H1 (cell line): ENCODE results near the gene FBXW5. TPM values are rescaled to one million over a fixed set of nuclear protein-coding genes. Genes with fewer than 3 reads are reported as not detected.

Experiments used
- CTCF ChIA-PET: fragments of 300-600 bp; sonication (Branson Sonifier 250); formaldehyde crosslinking; loops from one replicate; lab custom pipeline; 2021; ENCODE audit not compliant: partially characterized antibody; lab: Charles Lee
- POLR2A ChIA-PET: fragments of 300-600 bp; sonication (Branson Sonifier 250); formaldehyde crosslinking; loops from one replicate; lab custom pipeline; 2021; ENCODE audit warnings: inconsistent platforms; ENCODE audit not compliant: partially characterized antibody; lab: Charles Lee
- DNase-seq, 2 experiments: peaks; one replicate each; pipeline versions ENCODE4 v3.0.0 to v3.0.0-alpha.2; 2010 to 2022; ENCODE audit warnings: low spot score in 2 of 2, low read depth in 1 of 2, mixed read lengths in 1 of 2
- FAIRE-seq: peaks from 2 replicates; lab custom pipeline; 2011; peaks lifted over from hg19 to GRCh38; lab: Jason Lieb, UNC
- H2AFZ ChIP-seq: 2 replicates; pipeline ENCODE4 v1.8.1; 2012; ENCODE audit warnings: low read length, inconsistent platforms
- H2AK5ac ChIP-seq: 2 replicates; pipeline ENCODE4 v1.6.1; 2013; ENCODE audit warnings: low read depth, low read length
- H2BK120ac ChIP-seq: replicated peaks from 2 replicates; pipeline ENCODE3; 2013; ENCODE audit warnings: low read depth, low read length, inconsistent platforms
- H2BK12ac ChIP-seq: 2 replicates; pipeline ENCODE4 v1.6.1; 2013; ENCODE audit warnings: low read depth, low read length
- H2BK15ac ChIP-seq: 2 replicates; pipeline ENCODE4 v1.6.1; 2013; ENCODE audit warnings: low read length
- H2BK20ac ChIP-seq: 2 replicates; pipeline ENCODE4 v1.6.1; 2013; ENCODE audit warnings: low read length
- H2BK5ac ChIP-seq: 2 replicates; pipeline ENCODE4 v1.6.1; 2013; ENCODE audit warnings: low read depth, low read length
- H3K14ac ChIP-seq: 2 replicates; pipeline ENCODE4 v1.6.1; 2013; ENCODE audit warnings: inconsistent platforms; ENCODE audit not compliant: insufficient read length
- H3K18ac ChIP-seq: 2 replicates; pipeline ENCODE4 v1.6.1; 2013; ENCODE audit warnings: low read length; ENCODE audit errors: extremely low read depth
- H3K23ac ChIP-seq: 2 replicates; pipeline ENCODE4 v1.6.1; 2013; ENCODE audit warnings: inconsistent platforms; ENCODE audit not compliant: insufficient read length
- H3K23me2 ChIP-seq: 2 replicates; pipeline ENCODE4 v1.6.1; 2013; ENCODE audit warnings: low read depth, low read length
- H3K27ac ChIP-seq: 2 replicates; pipeline ENCODE4 v1.6.1; 2011; ENCODE audit warnings: low read depth, low read length, inconsistent platforms
- H3K27me3 ChIP-seq, 4 experiments: replicated peaks in 1 of 4; 1 replicate in 1 of 4; 2 replicates in 3 of 4; pipeline versions ENCODE4 v1.6.1 to v1.8.1; 2011 to 2013; ENCODE audit warnings: low read length in 3 of 4, mild to moderate bottlenecking in 3 of 4, inconsistent platforms in 2 of 4, mixed read lengths in 2 of 4, moderate library complexity in 1 of 4; ENCODE audit not compliant: control insufficient read depth in 3 of 4, insufficient read depth in 3 of 4; ENCODE audit errors: extremely low read depth in 1 of 4
- H3K36me3 ChIP-seq, 4 experiments: 2 replicates each; pipeline versions ENCODE4 v1.6.1 to v1.8.1; 2011 to 2013; ENCODE audit warnings: mild to moderate bottlenecking in 4 of 4, low read length in 3 of 4, moderate library complexity in 2 of 4, control low read depth in 1 of 4, inconsistent platforms in 1 of 4; ENCODE audit not compliant: insufficient read depth in 4 of 4, control insufficient read depth in 2 of 4
- H3K4ac ChIP-seq: replicated peaks from 2 replicates; pipeline ENCODE3; 2013; ENCODE audit warnings: low read length, low read depth, mixed read lengths, inconsistent platforms; ENCODE audit not compliant: insufficient read length
- H3K4me1 ChIP-seq, 4 experiments: replicated peaks in 1 of 4; 1 replicate in 1 of 4; 2 replicates in 3 of 4; pipeline versions ENCODE4 v1.6.1 to v1.8.1; 2011 to 2013; ENCODE audit warnings: low read length in 3 of 4, inconsistent platforms in 2 of 4, mixed read lengths in 1 of 4; ENCODE audit not compliant: insufficient read depth in 4 of 4, control insufficient read depth in 3 of 4
- H3K4me2 ChIP-seq, 2 experiments: 2 replicates each; pipeline versions ENCODE4 v1.6.1 to v1.8.1; 2011 to 2013; ENCODE audit warnings: low read depth in 2 of 2, low read length in 2 of 2, control low read depth in 1 of 2, inconsistent platforms in 1 of 2, mild to moderate bottlenecking in 1 of 2; ENCODE audit not compliant: insufficient read depth in 1 of 2
- H3K4me3 ChIP-seq, 4 experiments: fragments of 200-600, 300-600 bp in 1 of 4; sonication (generic), shearing (Covaris generic), sonication (Bioruptor Twin) in 1 of 4; 2 replicates each; pipeline versions ENCODE4 v1.5.1 to v1.8.1; 2011 to 2016; ENCODE audit warnings: low read length in 4 of 4, low read depth in 3 of 4, control low read depth in 2 of 4, inconsistent platforms in 2 of 4, mild to moderate bottlenecking in 2 of 4, mixed read lengths in 1 of 4, moderate library complexity in 1 of 4; ENCODE audit not compliant: insufficient read depth in 2 of 4; ENCODE audit errors: extremely low read depth in 1 of 4
- H3K56ac ChIP-seq: replicated peaks from 2 replicates; pipeline ENCODE3; 2013; ENCODE audit warnings: low read depth, mild to moderate bottlenecking, mixed read lengths, low read length, inconsistent platforms; ENCODE audit not compliant: insufficient read length
- H3K79me1 ChIP-seq: 2 replicates; pipeline ENCODE4 v1.6.1; 2013; ENCODE audit warnings: low read depth, low read length, control low read depth
- H3K79me2 ChIP-seq, 2 experiments: 2 replicates each; pipeline versions ENCODE4 v1.6.1 to v1.8.1; 2012 to 2013; ENCODE audit warnings: low read length in 2 of 2, mild to moderate bottlenecking in 2 of 2, inconsistent platforms in 1 of 2; ENCODE audit not compliant: insufficient read depth in 2 of 2, control insufficient read depth in 1 of 2
- H3K9ac ChIP-seq, 4 experiments: replicated peaks in 1 of 4; 1 replicate in 1 of 4; 2 replicates in 3 of 4; pipeline versions ENCODE4 v1.6.1 to v1.8.1; 2011 to 2013; ENCODE audit warnings: low read depth in 3 of 4, low read length in 3 of 4, control low read depth in 2 of 4, mild to moderate bottlenecking in 2 of 4, moderate library complexity in 2 of 4, inconsistent platforms in 1 of 4; ENCODE audit errors: extremely low read depth in 1 of 4
- H3K9me3 ChIP-seq, 2 experiments: 2 replicates each; pipeline versions ENCODE4 v1.6.1 to v1.8.1; 2012 to 2013; ENCODE audit warnings: mild to moderate bottlenecking in 2 of 2, moderate library complexity in 2 of 2, control low read depth in 1 of 2, inconsistent platforms in 1 of 2, low read depth in 1 of 2, low read length in 1 of 2, mixed read lengths in 1 of 2; ENCODE audit not compliant: insufficient read depth in 2 of 2
- H4K20me1 ChIP-seq, 2 experiments: replicated peaks in 1 of 2; 2 replicates each; pipeline versions ENCODE3 to v1.8.1; 2011 to 2013; ENCODE audit warnings: inconsistent platforms in 2 of 2, low read length in 2 of 2, mild to moderate bottlenecking in 1 of 2; ENCODE audit not compliant: insufficient read depth in 2 of 2, control insufficient read depth in 1 of 2
- H4K5ac ChIP-seq: 2 replicates; pipeline ENCODE4 v1.6.1; 2013; ENCODE audit warnings: low read length, low read depth, mixed read lengths, inconsistent platforms; ENCODE audit not compliant: insufficient read length
- H4K8ac ChIP-seq: 2 replicates; pipeline ENCODE4 v1.8.0; 2013; ENCODE audit warnings: mild to moderate bottlenecking, moderate library complexity, low read length, inconsistent platforms; ENCODE audit not compliant: insufficient read depth; ENCODE audit errors: extremely low read depth
- H4K91ac ChIP-seq: replicated peaks from 2 replicates; pipeline ENCODE3; 2013; ENCODE audit warnings: low read length, mixed read lengths, inconsistent platforms; ENCODE audit not compliant: insufficient read length
- BCL11A ChIP-seq, 2 experiments: IDR thresholded peaks; one replicate each; pipeline ENCODE4 v1.6.1; 2011; ENCODE audit warnings: low read depth in 2 of 2, low read length in 2 of 2, mild to moderate bottlenecking in 2 of 2
- CBX5 ChIP-seq: fragments of 300-800, 300-1000 bp; sonication (generic); IDR thresholded peaks from 2 replicates; pipeline ENCODE4 v1.7.1; 2016; ENCODE audit warnings: antibody characterized with exemption, low read length, low read depth
- E2F6 ChIP-seq: IDR thresholded peaks from 2 replicates; pipeline ENCODE4 v1.6.1; 2012; ENCODE audit warnings: inconsistent platforms
- EP300 ChIP-seq, 2 experiments: IDR thresholded peaks; 1 replicate in 1 of 2; 2 replicates in 1 of 2; pipeline ENCODE4 v1.6.1; 2011 to 2012; ENCODE audit warnings: low read depth in 2 of 2, low read length in 2 of 2, mild to moderate bottlenecking in 2 of 2, borderline replicate concordance in 1 of 2, inconsistent platforms in 1 of 2, moderate library complexity in 1 of 2
- EZH2 ChIP-seq: fragments of 200-600 bp; sonication (generic); IDR thresholded peaks from 2 replicates; pipeline ENCODE4 v1.7.1; 2012; ENCODE audit warnings: low read depth, mild to moderate bottlenecking, moderate library complexity, low read length, inconsistent platforms; ENCODE audit not compliant: severe bottlenecking
- KDM4A ChIP-seq: IDR thresholded peaks from one replicate; pipeline ENCODE4 v1.7.1; 2012; ENCODE audit warnings: low read depth, mild to moderate bottlenecking, moderate library complexity, low read length, inconsistent platforms; ENCODE audit not compliant: severe bottlenecking
- MAFK ChIP-seq: IDR thresholded peaks from 2 replicates; pipeline ENCODE4 v1.6.1; 2012; ENCODE audit warnings: low read depth, mild to moderate bottlenecking, improper control_type of control experiment, low read length
- NANOG ChIP-seq: IDR thresholded peaks from 2 replicates; pipeline ENCODE4 v1.6.1; 2011; ENCODE audit warnings: low read length, low read depth, mild to moderate bottlenecking, inconsistent platforms; ENCODE audit not compliant: insufficient read depth, poor library complexity, severe bottlenecking
- SUZ12 ChIP-seq: fragments of 200-600 bp; sonication (generic); IDR thresholded peaks from 2 replicates; pipeline ENCODE4 v1.6.1; 2012; ENCODE audit warnings: mild to moderate bottlenecking, inconsistent platforms, low read length, moderate library complexity, mixed read lengths
- TAF7 ChIP-seq: optimal IDR thresholded peaks from 2 replicates; pipeline ENCODE3; 2011; ENCODE audit warnings: low read depth, mild to moderate bottlenecking, inconsistent platforms, low read length, moderate library complexity, borderline replicate concordance
- WGBS, 2 experiments: shearing (Covaris generic) in 1 of 2; methylation state at CpG; one replicate each; pipeline versions ENCODE4 v1.1.6 to v1.1.7; 2013 to 2015; ENCODE audit warnings: low lambda C conversion rate in 2 of 2, mixed read lengths in 2 of 2, inconsistent platforms in 1 of 2, low coverage in 1 of 2, missing lambda C conversion rate in 1 of 2; ENCODE audit not compliant: insufficient replicate concordance in 2 of 2, insufficient coverage in 1 of 2, insufficient read length in 1 of 2; ENCODE audit errors: extremely low coverage in 1 of 2, missing lambda C conversion rate in 1 of 2; 5-methylcytosine and 5-hydroxymethylcytosine counted together
- polyA plus RNA-seq, 7 experiments: library from polyadenylated mRNA; depleted of rRNA in 3 of 7; stranded (reverse) in 5 of 7; unstranded in 2 of 7; fragments of >200 nt in 5 of 7; fragments of 200-250 nt in 2 of 7; gene quantifications; 1 replicate in 5 of 7; 2 replicates in 1 of 7; 4 replicates in 1 of 7; pipeline versions ENCODE4 v1.2.1 to v1.2.3, GENCODE V29; 2011 to 2013; ENCODE audit warnings: missing spikeins in 2 of 7, mixed read lengths in 2 of 7
- total RNA-seq: library from RNA; stranded (reverse); fragmentation: NEBNext Ultra II Directional; extraction: Animal tissue kit (Norgen Biotek cat#: 25700); gene quantifications from 2 replicates; pipeline ENCODE4 v1.2.1, GENCODE V29; 2021
- TF ChIP-seq, protein P1 (sequence below): IDR thresholded peaks from 2 replicates; pipeline ENCODE4 v1.6.1; 2011; ENCODE audit warnings: low read length, improper control_type of control experiment

The FBXW5 gene
- total and polyA plus RNA-seq, 2 of the 8 experiments (the other 6 are each of a cell fraction or from before 2014, with no cell fraction given) = 49.0 to 71.0 TPM

DNA sequence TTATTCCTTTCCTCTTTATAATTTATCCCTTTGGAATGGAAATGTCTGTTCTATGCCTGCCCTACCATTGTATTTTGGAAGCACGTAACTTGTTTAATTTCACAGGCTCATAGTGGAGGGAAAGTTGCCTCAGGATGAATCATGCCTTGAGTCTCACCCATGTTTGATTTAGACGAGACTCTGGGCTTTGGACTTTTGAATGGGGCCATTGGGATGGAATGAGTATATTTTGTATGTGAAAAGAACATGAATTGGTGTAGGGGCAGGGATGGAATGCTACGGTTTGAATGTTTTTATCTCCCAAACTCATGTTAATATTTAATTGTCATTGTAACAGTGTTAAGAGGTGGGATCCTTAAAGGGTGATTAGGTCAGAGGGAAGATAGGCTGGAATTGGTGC is 10.3 kb downstream of the FBXW5 start:
- WGBS, 2 experiments = 90% methylated on average over 3 of the region's 3 CpGs; no CpG with 5 or more reads in 1 of the 2 experiments
- no peak overlapping the region for H2AK5ac ChIP-seq
- peaks cover 0 to 6% (median 0%) of the 10 kb centered on the region in 4 experiments; a peak in 2 of 7 replicates for H3K4me1 ChIP-seq
- H3K9ac ChIP-seq = no peak overlapping the region
- no peaks in the 10 kb centered on the region; the same call in none of the 2 replicates for H3K79me1 ChIP-seq
- no peaks in the 10 kb centered on the region for H3K23me2 ChIP-seq
- no peak overlapping the region for H3K4me3 ChIP-seq
- no peak overlapping the region for H3K27ac ChIP-seq
- no peak overlapping the region for H2AFZ ChIP-seq
- TF ChIP-seq E2F6 (no peak), BCL11A (IDR thresholded peaks at IDR 0.05; ENCODE audit: low read depth in 2 of 2, low read length in 2 of 2) (no peak), EP300 (IDR thresholded peaks at IDR 0.05; ENCODE audit: borderline replicate concordance in 1 of 2, low read depth in 2 of 2, low read length in 2 of 2) (no peak), EZH2 (no peak), SUZ12 (no peak), TAF7 (no peak), MAFK (no peak), NANOG (no peak), CBX5 (no peak), KDM4A (no peak)
- TF ChIP-seq, protein P1, sequence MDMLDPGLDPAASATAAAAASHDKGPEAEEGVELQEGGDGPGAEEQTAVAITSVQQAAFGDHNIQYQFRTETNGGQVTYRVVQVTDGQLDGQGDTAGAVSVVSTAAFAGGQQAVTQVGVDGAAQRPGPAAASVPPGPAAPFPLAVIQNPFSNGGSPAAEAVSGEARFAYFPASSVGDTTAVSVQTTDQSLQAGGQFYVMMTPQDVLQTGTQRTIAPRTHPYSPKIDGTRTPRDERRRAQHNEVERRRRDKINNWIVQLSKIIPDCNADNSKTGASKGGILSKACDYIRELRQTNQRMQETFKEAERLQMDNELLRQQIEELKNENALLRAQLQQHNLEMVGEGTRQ = no peak
- ChIA-PET POLR2A (interaction anchor here (0.6 kb wide), 2 partner anchors 215 to 453 kb away, joined by 3 read pairs; no protein-coding TSS in a partner anchor), CTCF (interaction anchor here (1.0 to 2.2 kb wide), 2 partner anchors 91 to 94 kb away, joined by 3 to 4 read pairs; no protein-coding TSS in a partner anchor)
- H2BK5ac ChIP-seq = no peak overlapping the region
- no peak overlapping the region for H2BK15ac ChIP-seq
- H3K23ac ChIP-seq = no peak overlapping the region
- no peak overlapping the region for H3K18ac ChIP-seq
- H2BK120ac ChIP-seq = no peak overlapping the region
- FAIRE-seq = no peak
- H2BK12ac ChIP-seq = no peak overlapping the region
- H3K9me3 ChIP-seq = no peaks in the 10 kb centered on the region; a peak in 1 of 4 replicates
- H3K27me3 ChIP-seq = no peaks in the 10 kb centered on the region
- H3K4me2 ChIP-seq = no peak overlapping the region
- no peak overlapping the region for H3K4ac ChIP-seq
- no peak overlapping the region for H4K5ac ChIP-seq
- H4K20me1 ChIP-seq = peaks cover 2 to 14% of the 10 kb centered on the region in 2 experiments
- peaks cover 0 to 4% (median 0%) of the 10 kb centered on the region in 4 experiments; a peak in 2 of 8 replicates for H3K36me3 ChIP-seq
- H3K56ac ChIP-seq = no peak overlapping the region
- no peak overlapping the region for H4K91ac ChIP-seq
- H3K14ac ChIP-seq = no peak overlapping the region
- DNase-seq = no peak
- H2BK20ac ChIP-seq = no peak overlapping the region
- H4K8ac ChIP-seq = no peak overlapping the region
- H3K79me2 ChIP-seq = no peaks in the 10 kb centered on the region; a peak in 1 of 4 replicates
